HG03159 (cell line): ENCODE measurements around the gene ANO2.

ENCODE experiments used
- ATAC-seq: cut with Tn5 transposase; IDR thresholded peaks from one replicate; pipeline ENCODE4 v1.9.1; 2021; ENCODE audit warnings: mild to moderate bottlenecking, moderate library complexity; ENCODE audit not compliant: unreplicated experiment

Gene ANO2

GRCh38 chr12:5783289-5783920 lies 161.7 kb downstream of the ANO2 start:
- no peak for ATAC-seq

- no peak for ATAC-seq
Measured at GRCh38 chr12:5780536-5780935, 164.5 kb downstream of the ANO2 start.

GRCh38 chr12:5779401-5779800 lies 165.7 kb downstream of the ANO2 start:
- ATAC-seq: no peak

GRCh38 chr12:5778821-5779220 lies 166.2 kb downstream of the ANO2 start:
- ATAC-seq: no peak

GRCh38 chr12:5777451-5777850 lies 167.6 kb downstream of the ANO2 start:
- ATAC-seq: no peak

- ATAC-seq: no peak
Measured at GRCh38 chr12:5776091-5776490, 169.0 kb downstream of the ANO2 start.

GRCh38 chr12:5773550-5773949 lies 171.5 kb downstream of the ANO2 start:
- ATAC-seq: no peak

GRCh38 chr12:5771756-5772155 lies 173.3 kb downstream of the ANO2 start:
- ATAC-seq: no peak

GRCh38 chr12:5770727-5771126 lies 174.3 kb downstream of the ANO2 start:
- no peak for ATAC-seq

- no peak for ATAC-seq
Measured at GRCh38 chr12:5768581-5769196, 176.4 kb downstream of the ANO2 start.

GRCh38 chr12:5768171-5768570 lies 176.9 kb downstream of the ANO2 start:
- no peak for ATAC-seq

GRCh38 chr12:5758347-5758746 lies 186.7 kb downstream of the ANO2 start:
- no peak for ATAC-seq

- ATAC-seq: no peak
Measured at GRCh38 chr12:5756338-5756842, 188.7 kb downstream of the ANO2 start.

- no peak for ATAC-seq
Measured at GRCh38 chr12:5748027-5748426, 197.0 kb downstream of the ANO2 start.

- ATAC-seq: no peak
Measured at GRCh38 chr12:5746917-5747316, 198.1 kb downstream of the ANO2 start.

- ATAC-seq: no peak
Measured at GRCh38 chr12:5746036-5746908, 198.8 kb downstream of the ANO2 start.

GRCh38 chr12:5745251-5745888 lies 199.7 kb downstream of the ANO2 start:
- peak; percentile 79 for ATAC-seq

- ATAC-seq: no peak
Measured at GRCh38 chr12:5742258-5742657, 202.8 kb downstream of the ANO2 start.

- no peak for ATAC-seq
Measured at GRCh38 chr12:5739917-5740316, 205.1 kb downstream of the ANO2 start.

- ATAC-seq: no peak
Measured at GRCh38 chr12:5737778-5738177, 207.3 kb downstream of the ANO2 start.

- ATAC-seq: no peak
Measured at GRCh38 chr12:5736527-5736926, 208.5 kb downstream of the ANO2 start.
